Stimulated activated CD4-positive, alpha-beta T cell treated with anti-CD3 and anti-CD28 coated beads, Interleukin-4, amount 100 ng/mL, for 4 hours (primary cell): Measurements from ENCODE around the gene UBE2D2.
"Not testable (repeated sequence)": the region's sequence is repeated elsewhere in the genome, so short reads cannot be mapped to it uniquely, and the experiment has no call there.

Experiments
- DNase-seq, 2 experiments: peaks; one replicate each; pipeline ENCODE4 v3.0.0-alpha.2; 2020

The UBE2D2 gene

DNA sequence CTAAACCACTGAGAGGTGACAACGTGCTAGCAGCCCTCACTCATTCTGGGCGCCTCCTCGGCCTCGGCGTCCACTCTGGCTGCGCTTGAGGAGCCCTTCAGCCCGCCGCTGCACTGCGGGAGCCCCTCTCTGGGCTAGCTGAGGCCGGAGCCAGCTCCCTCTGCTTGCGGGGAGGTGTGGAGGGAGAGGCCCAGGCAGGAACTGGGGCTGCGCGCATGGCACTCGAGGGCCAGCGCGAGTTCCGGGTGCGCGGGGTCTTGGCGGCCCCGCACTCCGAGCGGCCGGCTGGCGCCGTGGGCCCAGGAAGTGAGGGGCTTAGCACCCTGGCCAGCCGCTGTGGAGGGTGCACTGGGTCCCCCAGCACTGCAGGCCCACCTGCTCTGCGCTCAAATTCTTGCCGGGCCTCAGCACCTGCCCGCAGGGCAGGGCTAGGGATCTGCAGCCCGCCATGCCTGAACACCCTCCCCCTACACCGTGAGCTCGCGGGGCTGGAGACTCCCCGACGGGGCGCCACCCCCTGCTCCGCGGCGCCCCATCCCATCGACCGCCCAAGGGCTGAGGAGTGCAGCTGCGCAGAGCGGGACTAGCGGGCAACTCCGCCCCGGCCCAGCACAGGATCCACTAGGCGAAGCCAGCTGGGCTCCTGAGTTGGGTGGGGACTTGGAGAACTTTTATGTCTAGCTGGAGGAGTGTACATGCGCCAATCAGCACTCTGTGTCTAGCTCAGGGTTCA is 11.8 kb upstream of the UBE2D2 start:
- DNase-seq = no peak

DNA sequence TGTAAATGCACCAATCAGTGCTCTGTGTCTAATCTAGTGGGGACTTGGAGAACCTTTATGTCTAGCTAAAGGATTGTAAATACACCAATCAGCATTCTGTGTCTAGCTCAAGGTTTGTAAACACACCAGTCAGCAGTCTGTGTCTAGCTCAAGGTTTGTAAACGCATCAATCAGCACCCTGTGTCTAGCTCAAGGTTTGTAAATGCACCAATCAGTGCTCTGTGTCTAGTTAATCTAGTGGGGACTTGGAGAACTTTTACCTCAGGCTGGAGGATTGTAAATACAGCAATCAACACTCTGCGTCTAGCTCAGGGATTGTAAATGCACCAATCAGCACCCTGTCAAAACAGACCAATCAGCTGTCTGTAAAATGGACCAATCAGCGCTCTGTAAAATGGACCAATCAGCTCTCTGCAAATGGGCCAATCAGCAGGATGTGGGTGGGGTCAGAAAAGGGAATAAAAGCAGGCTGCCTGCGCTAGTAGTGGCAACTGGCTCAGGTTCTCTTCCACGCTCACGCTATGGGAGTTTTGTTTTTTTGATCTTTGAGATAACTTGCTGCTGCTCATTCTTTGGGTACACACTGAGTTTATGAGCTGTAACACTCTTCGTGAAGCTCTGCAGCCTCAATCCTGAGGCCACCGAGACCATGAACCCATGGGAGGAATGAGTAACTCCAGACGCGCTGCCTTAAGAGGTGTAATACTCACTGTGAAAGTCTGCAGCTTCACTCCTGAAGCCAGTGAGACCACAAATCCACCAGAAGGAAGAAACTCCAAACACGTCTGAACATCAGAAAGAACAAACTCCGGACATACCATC is 10.9 kb upstream of the UBE2D2 start:
- DNase-seq = not testable (repeated sequence)

DNA sequence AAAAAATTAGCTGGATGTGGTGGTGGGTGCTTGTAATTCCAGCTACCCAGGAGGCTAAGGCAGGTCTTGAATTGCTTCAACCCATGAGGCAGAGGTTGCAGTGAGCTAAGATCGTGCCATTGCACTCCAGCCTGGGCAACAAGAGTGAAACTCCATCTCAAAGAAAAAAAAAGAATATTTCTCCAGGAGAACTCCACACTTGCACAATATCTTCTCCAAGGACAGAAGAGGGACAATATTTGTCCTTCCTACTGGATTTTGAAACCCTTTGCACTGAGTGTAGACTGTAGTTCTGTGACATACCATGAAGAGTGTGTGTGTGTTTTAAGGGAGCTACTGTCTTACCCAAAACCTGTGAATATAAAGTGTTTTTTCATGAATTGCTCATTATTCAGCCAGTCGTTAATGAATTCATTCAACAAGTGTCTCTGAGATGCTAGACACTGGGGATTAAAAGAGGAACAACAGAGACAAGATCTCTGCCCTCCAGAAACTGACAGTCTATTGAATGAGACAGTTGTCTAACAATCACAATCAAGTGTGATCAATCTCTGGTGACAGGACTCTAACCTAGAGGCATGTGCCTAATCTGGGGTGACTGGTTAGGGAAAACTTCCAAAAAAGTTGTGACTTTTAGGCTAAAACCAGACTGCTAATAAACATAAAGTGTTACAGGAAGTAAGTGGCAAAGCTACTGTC is 9.8 kb upstream of the UBE2D2 start:
- no peak for DNase-seq

DNA sequence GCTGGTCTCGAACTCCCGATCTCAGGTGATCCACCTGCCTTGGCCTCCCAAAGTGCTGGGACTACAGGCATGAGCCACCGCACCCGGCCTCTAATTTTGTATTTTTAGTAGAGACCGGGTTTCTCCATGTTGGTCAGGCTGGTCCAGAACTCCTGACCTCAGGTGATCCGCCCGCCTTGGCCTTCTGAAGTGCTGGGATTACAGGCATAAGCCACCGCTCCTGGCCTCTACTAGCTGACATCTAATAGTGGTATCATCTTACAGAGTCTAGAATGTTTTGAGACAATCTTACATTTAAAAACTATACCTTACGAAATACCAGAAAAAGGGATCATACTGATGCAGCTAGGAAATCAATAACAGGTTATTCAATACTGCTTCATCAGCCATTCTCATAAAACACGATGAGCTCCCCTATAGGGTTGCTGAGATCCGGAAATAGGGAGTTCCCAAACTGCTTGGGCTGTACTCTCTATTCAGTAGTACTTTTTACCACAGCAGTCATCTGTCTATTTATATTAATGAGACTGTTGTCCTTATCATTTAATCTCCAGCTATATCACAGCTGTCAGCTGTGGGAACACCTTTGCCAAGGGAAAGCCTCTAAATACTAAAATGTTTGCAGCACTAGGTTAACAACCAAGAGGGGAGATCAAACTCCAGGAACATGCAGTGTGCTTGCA is 8.1 kb upstream of the UBE2D2 start:
- DNase-seq = no peak

DNA sequence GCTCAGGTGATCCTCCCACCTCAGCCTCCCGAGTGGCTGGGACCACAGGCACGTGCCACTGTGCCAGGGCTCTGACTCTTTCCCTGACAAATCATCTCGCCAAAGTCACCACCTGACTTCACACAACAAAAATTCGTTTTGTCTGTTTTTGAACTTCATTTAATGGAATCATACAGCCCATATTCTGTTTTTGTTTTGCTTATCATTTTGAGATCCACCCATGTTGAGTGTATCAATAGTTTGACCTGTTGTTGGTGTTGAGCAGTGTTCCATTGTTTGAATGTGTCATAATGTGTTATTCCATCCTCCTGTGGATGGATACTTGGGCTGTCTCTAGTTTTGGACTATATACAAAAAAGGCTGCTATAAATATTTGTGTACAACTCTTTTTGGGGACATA is 6.9 kb upstream of the UBE2D2 start:
- no peak for DNase-seq

DNA sequence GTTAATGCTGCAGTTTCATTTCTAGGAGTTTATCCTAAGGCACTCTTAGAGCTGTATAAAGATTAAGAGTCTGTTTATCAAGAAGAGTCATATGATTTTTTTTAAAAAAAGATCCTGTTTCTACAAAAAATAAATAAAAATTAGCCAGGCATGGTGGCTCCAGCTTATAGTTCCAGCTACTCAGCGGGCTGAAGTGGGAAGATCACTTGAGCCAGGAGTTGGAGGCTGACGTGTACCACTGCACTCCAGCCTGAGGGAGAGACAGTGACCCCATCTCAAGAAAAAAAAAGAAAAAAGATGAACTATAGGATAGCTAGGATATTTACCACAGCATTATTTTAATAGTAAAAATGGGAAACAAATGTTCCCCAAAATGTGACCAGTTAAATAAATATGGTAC is 3.3 kb upstream of the UBE2D2 start:
- DNase-seq = no peak

DNA sequence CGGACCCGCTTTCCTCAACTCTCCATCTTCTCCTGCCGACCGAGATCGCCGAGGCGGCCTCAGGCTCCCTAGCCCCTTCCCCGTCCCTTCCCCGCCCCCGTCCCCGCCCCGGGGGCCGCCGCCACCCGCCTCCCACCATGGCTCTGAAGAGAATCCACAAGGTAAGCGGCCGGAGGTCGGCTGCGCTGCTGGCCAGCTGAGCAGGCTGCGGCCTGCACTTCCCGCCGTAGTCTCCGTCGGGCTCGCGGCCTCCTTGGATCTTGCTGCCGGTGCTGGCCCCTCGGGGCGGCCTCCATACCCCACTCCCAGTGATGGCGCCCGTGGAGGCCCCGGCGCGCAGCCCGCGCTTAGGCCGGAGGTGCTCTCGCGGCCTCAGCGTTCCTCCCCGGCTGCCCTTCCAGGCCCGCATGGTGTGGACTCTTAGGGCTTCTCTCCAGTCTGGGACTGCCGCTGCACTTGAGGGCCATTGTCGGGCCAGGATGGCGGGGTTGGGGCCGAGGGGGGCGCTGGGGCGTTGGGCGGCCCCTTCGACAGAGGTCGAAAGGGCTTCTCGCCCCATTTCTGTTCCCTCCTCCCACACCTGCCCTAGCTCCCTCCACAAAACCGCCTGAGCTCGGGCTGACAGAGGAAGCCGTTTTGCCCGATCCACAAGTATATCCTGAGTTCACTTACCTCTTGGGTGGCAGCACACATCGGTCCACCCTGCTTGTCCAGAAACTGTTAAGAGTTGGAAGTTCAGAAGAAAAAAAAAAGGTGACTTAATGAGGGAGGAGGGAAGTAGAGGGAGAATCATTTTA is 714 bp downstream of the UBE2D2 start:
- peak; percentile 32 to 64 for DNase-seq

DNA sequence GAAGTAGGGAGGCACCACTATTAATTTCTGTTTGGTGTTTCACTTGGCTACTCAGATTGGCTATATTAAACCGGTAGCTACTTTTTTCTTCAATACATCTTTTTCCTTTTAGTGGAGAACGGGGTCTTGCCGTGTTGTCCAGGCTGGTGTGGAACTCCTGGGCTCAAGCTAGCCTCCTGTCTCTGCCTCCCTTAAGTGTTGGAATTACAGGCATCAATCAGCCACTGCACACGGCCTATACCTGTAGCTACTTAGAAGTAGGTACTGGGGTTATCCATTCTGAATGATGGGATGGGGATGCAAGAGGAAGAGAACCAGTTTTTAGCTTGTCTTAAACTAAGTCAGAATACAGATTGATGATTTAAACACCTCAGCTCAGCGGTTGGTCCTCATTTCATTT is 1.7 kb downstream of the UBE2D2 start:
- DNase-seq = no peak

DNA sequence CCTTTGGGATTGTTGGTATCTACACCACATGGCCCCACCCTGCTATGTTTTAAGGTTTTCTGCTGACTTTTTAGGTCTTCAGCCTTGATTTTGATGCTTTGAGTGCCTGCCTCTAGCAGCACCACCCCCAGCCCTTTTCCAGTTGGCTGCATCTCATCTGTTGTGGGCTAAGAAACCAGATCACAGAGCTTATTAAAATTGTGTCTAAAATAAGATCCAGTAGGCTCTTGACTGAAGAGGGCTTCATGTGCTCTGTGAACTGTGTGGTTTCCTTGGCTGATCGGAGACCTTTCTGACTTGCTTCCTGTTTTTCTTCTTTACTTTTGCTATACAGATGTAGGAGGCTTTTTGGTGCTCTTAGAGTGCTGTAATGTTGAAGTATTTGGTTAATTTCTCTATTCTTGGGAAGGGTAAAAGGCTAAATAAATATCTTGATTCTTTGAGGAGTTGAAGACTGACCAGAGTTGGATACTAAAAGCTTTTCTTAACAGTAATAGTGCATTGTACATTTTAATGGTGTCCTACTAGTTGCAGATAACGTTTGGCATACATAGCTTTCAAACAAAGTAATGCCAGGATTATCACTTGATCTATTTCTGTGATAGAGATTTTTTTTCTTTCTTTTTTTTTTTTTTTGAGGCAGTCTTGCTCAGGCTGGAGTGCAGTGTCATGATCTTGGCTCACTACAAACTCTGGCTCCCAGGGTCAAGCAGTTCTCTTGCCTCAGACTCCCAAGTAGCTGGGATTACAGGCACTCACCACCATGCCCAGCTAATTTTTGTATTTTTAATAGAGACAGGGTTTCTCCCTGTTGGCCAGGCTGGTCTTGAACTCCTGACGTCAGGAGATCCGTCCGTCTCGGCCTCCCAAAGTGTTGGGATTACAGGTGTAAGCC is 4.5 kb downstream of the UBE2D2 start:
- DNase-seq = peak in 1 of 2 experiments; percentile 39

DNA sequence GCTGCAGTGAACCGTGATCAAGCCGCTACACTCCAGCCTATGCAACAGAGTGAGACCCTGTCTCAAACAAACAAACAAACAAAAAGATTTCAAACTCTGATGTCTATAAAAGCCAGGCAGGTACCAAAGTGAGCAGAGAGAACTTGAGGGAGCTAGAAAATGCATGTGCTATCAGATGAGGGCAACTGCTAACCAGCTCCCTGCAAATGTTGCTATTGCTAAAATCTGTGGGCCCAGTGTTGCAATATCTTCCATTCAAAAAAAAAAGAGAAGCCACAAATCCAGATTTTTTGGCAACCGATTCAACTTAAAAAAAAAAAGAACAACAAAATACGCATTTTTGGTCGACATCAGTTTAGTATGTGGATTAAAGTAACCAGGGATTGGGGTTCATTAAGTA is 5.5 kb downstream of the UBE2D2 start:
- no peak for DNase-seq

DNA sequence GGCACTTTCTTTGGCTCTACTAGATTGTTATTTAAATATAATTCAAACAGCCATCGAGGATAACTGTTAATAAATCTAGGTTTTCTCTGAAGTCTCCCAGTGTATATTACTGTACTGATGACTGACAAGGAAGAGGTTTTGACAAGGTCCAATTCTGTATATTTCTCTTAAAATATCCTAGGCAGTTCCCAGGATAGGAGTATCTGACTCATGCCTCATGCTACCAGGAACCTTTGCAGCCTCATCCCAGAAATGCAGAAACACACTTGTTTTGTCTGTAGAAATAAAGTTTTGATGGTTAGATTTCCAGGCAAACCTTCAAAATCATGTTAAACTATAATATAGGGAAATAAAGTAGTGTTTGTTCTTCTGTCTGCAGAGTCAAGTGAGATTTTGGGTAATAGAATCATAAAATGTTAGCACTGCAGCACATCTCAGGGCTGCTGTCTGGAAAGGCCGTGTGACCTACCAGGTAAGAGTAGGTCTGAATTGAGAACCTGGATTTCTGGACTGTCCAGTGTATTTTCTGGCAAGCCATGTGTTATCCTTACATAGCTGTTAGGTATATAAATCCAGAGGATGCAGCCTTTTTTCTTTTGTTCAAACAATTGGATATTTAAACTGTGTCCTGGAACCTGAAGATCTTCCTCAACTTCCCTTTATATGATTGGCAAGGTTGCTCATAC is 8.3 kb downstream of the UBE2D2 start:
- no peak for DNase-seq

DNA sequence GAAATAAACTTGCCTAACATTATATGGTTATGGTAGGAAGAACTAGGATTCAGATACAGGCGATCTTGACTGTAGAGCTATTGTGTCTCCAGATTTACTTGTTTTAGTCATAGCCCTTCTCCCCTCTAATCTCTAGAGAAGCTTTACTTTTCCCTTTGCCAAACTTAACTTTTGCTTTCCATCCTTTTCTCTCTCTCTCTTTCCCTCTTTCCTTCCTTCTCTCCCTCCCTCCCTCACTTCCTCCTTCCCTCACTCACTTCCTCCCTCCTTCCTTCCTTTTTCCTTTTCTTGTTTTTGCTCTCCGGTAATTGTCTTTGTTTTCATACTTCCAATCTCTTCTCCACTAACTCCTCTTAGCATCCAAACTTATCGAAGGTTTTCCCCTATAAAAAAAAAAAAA is 10.4 kb downstream of the UBE2D2 start:
- no peak for DNase-seq

DNA sequence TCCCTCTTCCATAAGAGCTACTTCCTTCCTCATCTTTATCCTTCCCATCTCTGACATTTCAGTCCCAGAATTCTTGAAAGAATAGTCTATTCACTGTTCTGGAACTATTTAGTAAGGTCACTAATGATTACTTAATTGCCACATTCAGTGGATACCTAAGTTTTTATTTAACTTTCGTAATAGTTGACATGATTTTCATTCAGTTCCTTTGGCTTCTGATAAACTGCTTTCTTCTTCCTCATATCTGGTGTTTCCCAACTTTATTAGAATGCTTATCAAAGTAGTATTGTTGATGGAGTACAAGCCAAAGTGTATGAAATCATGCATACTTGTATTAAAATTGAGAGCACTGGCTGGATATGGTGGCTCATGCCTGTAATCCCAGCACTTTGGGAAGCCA is 10.8 kb downstream of the UBE2D2 start:
- no peak for DNase-seq

DNA sequence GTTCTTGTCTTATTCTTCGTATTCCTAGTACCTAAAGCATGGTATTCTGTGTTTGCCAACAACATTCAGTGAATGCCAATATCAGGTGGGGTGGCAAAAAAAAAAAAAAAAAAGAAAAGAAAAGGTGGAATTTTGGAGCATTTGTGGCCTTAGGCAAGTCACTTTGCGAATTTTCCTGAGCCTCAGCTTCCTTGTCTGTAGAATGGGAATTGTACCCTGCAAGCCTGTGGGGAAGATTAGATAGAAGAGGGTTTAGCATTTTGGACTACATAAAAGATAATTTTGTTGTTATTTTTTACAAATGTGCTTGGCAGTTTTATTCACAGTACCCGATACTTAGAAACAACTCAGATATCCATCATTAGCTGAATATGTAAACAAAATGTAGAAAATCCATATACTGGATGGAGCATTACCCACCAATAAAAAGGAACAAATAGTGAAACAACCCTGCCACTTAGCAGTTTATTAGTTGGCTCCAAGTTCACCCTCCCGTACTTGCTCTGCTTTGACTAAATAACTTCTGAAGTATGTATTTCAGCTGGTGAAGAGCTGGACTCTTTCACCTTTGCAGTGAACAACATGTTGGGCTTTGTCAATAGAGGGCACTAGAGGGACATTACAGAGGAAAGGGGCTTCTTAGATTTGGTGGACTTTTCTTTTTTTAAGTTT is 13.6 kb downstream of the UBE2D2 start:
- no peak for DNase-seq

DNA sequence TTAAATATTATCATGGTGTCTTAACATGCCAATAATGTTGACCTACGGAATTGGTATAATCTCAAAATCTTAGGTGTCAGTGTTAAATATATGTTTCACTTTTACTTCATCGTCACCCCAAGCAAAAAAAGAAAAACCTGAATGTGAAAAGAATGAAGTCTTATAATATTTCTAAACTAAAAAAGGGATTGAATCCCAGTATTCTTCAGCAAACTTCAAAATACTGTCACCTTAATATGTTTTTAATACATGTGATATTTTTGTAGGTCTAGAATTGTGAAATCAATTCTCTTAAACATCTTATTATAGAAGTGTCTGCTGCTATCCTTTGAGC is 14.1 kb downstream of the UBE2D2 start:
- no peak for DNase-seq

DNA sequence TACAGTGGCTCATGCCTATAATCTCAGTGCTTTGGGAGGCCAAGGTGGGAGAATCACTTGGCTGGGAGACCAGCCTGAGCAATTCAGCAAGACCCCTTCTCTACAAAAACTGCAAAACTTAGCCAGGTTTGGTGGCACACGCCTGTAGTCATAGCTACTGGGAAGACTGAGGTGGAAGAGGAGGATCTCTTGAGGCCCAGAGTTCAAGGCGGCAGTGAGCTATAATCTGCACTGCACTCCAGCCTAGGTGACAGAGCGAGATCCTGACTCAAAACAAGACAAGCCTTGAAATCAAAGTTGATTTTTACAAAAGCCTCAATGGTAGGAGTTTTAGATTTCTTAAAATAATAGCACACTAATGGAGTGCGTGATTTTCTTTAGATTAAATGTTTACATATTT is 14.6 kb downstream of the UBE2D2 start:
- no peak for DNase-seq

DNA sequence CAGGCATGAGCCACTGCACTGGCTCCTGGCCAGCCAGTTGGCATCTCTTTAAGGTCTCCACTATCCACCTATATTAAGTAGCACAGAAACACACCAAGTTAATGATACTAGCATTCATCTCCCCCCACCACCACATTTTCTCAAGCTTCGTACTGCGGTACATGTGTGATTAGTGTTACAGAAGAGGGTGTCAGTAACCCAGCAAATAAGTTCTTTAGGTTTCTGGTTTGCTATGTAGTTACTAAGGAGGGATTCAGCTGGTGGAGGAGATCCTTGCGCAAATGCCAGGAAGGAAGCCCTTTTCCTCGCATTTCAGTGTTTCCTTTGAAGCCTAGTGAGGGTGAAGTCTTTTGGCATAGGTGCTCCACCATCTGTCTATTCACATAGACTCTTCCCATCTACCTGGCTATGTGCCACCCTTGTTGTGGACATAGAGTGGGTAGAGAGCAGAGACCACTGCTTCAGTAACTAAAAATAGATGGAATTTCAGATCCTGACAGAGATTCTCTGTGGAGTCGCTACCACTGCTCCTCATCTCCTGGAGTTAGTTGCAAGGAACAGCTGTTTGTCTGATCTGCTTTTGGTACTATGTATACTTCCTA is 16.7 kb downstream of the UBE2D2 start:
- DNase-seq = no peak

DNA sequence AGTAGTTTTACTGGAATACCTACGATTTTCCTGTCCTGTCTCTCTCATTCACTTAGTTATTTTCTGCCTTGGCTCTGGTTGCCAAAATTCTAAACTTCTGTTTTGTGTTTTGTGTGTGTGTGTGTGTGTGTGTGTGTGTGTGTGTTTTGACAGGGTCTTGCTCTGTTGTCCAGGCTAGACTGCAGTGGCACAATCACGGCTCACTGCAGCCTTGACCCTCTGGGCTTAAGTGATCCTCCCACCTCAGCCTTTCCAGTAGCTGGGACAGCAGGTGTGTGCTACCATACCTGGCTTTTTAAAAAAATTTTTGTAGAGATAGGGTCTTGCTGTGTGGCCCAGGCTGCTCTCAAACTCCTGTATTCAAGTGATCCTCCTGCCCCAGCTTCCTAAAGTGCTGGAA is 17.2 kb downstream of the UBE2D2 start:
- no peak for DNase-seq

DNA sequence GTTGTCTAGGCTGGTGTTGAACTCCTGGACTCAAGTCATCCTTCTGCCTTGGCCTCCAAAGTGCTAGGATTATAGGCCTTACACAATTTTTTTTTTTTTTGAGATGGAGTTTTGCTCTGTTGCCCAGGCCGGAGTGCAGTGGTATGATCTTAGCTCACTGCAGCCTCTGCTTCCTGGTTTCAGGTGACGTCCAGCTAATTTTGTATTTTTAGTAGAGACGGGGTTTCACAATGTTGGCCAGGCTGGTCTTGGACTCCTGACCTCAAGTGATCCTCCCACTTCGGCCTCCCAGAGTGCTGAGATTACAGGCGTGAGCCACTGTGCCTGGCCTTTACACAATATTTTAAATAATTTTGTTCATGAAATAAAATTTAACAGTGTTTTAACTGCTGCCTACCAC is 21.0 kb downstream of the UBE2D2 start:
- DNase-seq = not testable (repeated sequence)

DNA sequence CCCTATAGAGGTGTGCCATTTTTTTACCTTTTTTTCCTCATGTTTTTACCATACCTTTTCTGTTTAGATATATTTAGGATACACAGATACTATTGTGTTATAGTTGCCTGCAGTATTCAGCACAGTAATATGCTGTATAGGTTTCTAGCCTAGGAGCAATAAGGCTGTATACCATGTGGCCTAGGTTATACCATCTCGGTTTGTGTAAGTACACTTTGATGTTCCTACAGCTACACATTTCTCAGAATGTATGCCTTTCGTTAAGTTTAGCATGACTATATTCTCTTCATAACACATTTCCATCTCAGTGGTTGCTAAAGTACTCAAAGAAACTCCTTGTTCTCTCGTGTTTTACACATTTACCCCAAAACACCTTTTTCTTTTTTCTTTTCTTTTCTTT is 23.0 kb downstream of the UBE2D2 start:
- DNase-seq = no peak
